PC-9 (cell line): ENCODE results near the gene GAST. TPM values are rescaled to one million over a fixed set of nuclear protein-coding genes. Genes with fewer than 3 reads are reported as not detected.

ENCODE experiments used
- BruUV-seq: library from RNA; stranded (reverse); fragments of 400-500 nt; replicated peaks from 2 replicates; lab custom pipeline; 2021; lab: Mats Ljungman, UMichigan
- CTCF ChIA-PET: fragments of 300-600 bp; sonication (Branson Sonifier 250); formaldehyde crosslinking; loops from one replicate; lab custom pipeline; 2022; ENCODE audit warnings: antibody characterized with exemption; lab: Charles Lee
- POLR2A ChIA-PET: fragments of 300-600 bp; sonication (Branson Sonifier 250); formaldehyde crosslinking; loops from one replicate; lab custom pipeline; 2022; ENCODE audit warnings: antibody characterized with exemption; ENCODE audit not compliant: unreplicated experiment; lab: Charles Lee
- DNase-seq, 2 experiments: peaks; one replicate each; pipeline versions ENCODE4 v3.0.0 to v3.0.0-alpha.2; 2015 to 2022; ENCODE audit warnings: mixed read lengths in 1 of 2
- H2AFZ ChIP-seq: fragments of 200-600 bp; sonication (generic); 2 replicates; pipeline ENCODE4 v1.8.1; 2017; ENCODE audit warnings: antibody characterized with exemption
- H3F3A ChIP-seq: fragments of 200-600 bp; sonication (generic); 2 replicates; pipeline ENCODE4 v1.8.1; 2017; ENCODE audit warnings: antibody characterized with exemption, mild to moderate bottlenecking, low read depth; ENCODE audit not compliant: insufficient read depth
- H3K27ac ChIP-seq: fragments of 200-600 bp; sonication (generic); 2 replicates; pipeline ENCODE4 v1.6.1; 2016; ENCODE audit warnings: mixed run types
- H3K27me3 ChIP-seq: fragments of 200-600 bp; sonication (generic); 2 replicates; pipeline ENCODE4 v1.6.1; 2016; ENCODE audit warnings: low read depth, mixed run types; ENCODE audit not compliant: insufficient read depth
- H3K36me3 ChIP-seq: fragments of 200-600 bp; sonication (generic); 2 replicates; pipeline ENCODE4 v1.6.1; 2016; ENCODE audit warnings: low read depth, mixed run types
- H3K4me1 ChIP-seq: fragments of 200-600 bp; sonication (generic); replicated peaks from 2 replicates; pipeline ENCODE4 v1.6.1; 2016; ENCODE audit warnings: mixed run types; ENCODE audit not compliant: insufficient read depth
- H3K4me2 ChIP-seq: fragments of 200-600 bp; sonication (generic); 2 replicates; pipeline ENCODE4 v1.6.1; 2017; ENCODE audit warnings: mixed run types
- H3K4me3 ChIP-seq: fragments of 200-600 bp; sonication (generic); 2 replicates; pipeline ENCODE4 v1.6.1; 2016; ENCODE audit warnings: mixed run types
- H3K79me2 ChIP-seq: fragments of 200-600 bp; sonication (generic); 2 replicates; pipeline ENCODE4 v1.6.1; 2017; ENCODE audit warnings: low read depth, mixed run types
- H3K9me2 ChIP-seq: fragments of 200-600 bp; sonication (generic); 2 replicates; pipeline ENCODE4 v1.8.1; 2017; ENCODE audit warnings: mild to moderate bottlenecking; ENCODE audit not compliant: insufficient read depth
- H3K9me3 ChIP-seq: fragments of 200-600 bp; sonication (generic); 2 replicates; pipeline ENCODE4 v1.8.1; 2016; ENCODE audit warnings: low read depth; ENCODE audit not compliant: insufficient read depth
- H4K20me1 ChIP-seq: fragments of 200-600 bp; sonication (generic); 2 replicates; pipeline ENCODE4 v1.8.1; 2017; ENCODE audit not compliant: insufficient read depth
- EZH2 ChIP-seq: fragments of 200-600 bp; sonication (generic); IDR thresholded peaks from 2 replicates; pipeline ENCODE4 v1.8.0; 2017; ENCODE audit warnings: antibody characterized with exemption, low read depth
- intact Hi-C: fragments of 100-400 bp; cut with micrococcal nuclease; formaldehyde crosslinking; loops from one replicate; pipeline ENCODE4 v1.10.0; 2022; ENCODE audit not compliant: unreplicated experiment
- total RNA-seq: library from RNA; stranded (reverse); gene quantifications from 2 replicates; pipeline ENCODE4 v1.2.3, GENCODE V29; 2021
- TF ChIP-seq, protein P1 (sequence below): fragments of 200-600 bp; sonication (generic); conservative IDR thresholded peaks from 2 replicates; pipeline ENCODE4 v1.6.1; 2017; ENCODE audit warnings: mixed run types, antibody characterized with exemption, mild to moderate bottlenecking, moderate library complexity

GAST gene
- total RNA-seq, 1 experiment from 2014 or later: 0.87 TPM

DNA sequence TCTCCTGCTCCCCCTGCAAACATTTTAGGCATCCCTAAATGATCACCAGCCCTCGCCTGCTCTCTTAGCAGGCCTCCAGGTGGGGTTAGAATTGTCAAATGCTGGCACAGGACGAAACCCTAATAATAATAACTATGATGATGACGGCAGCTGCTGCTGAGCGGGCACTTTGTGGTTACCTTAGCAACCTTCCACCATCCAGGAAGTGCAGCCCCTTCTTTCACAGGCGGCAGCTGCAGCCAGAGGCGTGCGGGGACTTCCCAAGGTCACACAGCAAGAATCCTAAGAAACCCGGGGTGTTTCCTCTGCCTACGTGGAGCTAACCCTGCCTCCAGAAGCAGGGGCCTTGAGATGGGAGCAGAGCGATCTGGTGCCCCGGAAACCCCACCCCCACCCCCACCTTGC is 45.9 kb upstream of the GAST start:
- H3K9me2 ChIP-seq: no peaks in the 10 kb centered on the region
- POLR2A ChIA-PET: interaction anchor here (0.6 to 1.1 kb wide), 2 partner anchors 14 to 18 kb away, joined by 3 read pairs; no protein-coding TSS in a partner anchor
- no peaks in the 10 kb centered on the region for H4K20me1 ChIP-seq
- no peaks in the 10 kb centered on the region for H3K36me3 ChIP-seq
- peak overlapping the region; percentile 46; the same call in 1 of the 2 replicates for H3K4me3 ChIP-seq
- peak overlapping the region; percentile 78 for H2AFZ ChIP-seq
- no peaks in the 10 kb centered on the region for H3K79me2 ChIP-seq
- no peak for TF ChIP-seq EZH2
- TF ChIP-seq, protein P1, sequence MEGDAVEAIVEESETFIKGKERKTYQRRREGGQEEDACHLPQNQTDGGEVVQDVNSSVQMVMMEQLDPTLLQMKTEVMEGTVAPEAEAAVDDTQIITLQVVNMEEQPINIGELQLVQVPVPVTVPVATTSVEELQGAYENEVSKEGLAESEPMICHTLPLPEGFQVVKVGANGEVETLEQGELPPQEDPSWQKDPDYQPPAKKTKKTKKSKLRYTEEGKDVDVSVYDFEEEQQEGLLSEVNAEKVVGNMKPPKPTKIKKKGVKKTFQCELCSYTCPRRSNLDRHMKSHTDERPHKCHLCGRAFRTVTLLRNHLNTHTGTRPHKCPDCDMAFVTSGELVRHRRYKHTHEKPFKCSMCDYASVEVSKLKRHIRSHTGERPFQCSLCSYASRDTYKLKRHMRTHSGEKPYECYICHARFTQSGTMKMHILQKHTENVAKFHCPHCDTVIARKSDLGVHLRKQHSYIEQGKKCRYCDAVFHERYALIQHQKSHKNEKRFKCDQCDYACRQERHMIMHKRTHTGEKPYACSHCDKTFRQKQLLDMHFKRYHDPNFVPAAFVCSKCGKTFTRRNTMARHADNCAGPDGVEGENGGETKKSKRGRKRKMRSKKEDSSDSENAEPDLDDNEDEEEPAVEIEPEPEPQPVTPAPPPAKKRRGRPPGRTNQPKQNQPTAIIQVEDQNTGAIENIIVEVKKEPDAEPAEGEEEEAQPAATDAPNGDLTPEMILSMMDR: peak; percentile 40
- H3K27me3 ChIP-seq: no peaks in the 10 kb centered on the region
- intact Hi-C loops: loop anchor here (2.0 to 10.0 kb wide), 5 partner anchors 249 to 1311 kb away; no protein-coding TSS in a partner anchor
- no TSS peak for BruUV-seq
- H3K4me1 ChIP-seq: peaks cover 26% of the 10 kb centered on the region
- no peaks in the 10 kb centered on the region for H3K9me3 ChIP-seq
- CTCF ChIA-PET: interaction anchor here (0.7 to 2.8 kb wide), 9 partner anchors 18 to 1553 kb away, joined by 3 to 15 read pairs (median 3); no protein-coding TSS in a partner anchor
- H3F3A ChIP-seq: peaks cover 4% of the 10 kb centered on the region; the same call in 1 of the 2 replicates
- peak overlapping the region; percentile 29; the same call in 1 of the 2 replicates for H3K27ac ChIP-seq
- peak overlapping the region; percentile 100 for H3K4me2 ChIP-seq
- DNase-seq: peak in 1 of 2 experiments; percentile 36

DNA sequence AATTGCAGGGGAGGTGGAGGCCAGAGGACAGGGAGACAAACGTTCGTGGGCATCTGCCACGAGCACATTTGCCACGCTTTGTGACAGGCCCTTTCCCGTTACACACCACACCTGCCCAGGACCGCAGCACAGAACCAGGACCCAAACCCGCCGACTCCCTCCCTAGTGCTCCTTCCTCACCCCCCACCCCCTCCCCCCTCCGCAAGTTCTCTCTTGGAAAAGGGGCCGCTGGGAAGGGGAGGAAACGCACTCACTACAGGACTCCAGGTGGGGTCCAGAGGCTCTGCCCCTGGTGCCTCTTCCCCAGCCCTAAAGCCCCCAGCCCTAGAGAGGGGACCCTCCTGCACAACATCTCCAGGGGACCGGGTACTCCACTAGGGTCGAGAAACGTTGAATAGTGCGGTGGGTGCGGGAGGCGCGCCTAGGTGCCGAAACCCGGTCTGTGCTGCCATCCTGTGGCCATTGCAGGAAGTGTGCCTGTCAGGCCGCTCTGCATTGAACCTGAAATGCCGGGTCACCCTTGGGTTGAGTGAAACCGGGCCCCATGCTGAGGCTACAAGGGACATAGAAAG is 45.3 kb upstream of the GAST start:
- Histone ChIP-seq H3K9me3 (no peaks in the 10 kb centered on the region), H3K36me3 (no peaks in the 10 kb centered on the region), H3K4me3 (peak overlapping the region; percentile 49; the same call in 1 of the 2 replicates), H3K79me2 (no peaks in the 10 kb centered on the region), H3K27me3 (no peaks in the 10 kb centered on the region), H3K4me1 (peaks cover 26% of the 10 kb centered on the region), H2AFZ (peak overlapping the region; percentile 37; the same call in 1 of the 2 replicates), H3K9me2 (no peaks in the 10 kb centered on the region), H3F3A (peaks cover 4% of the 10 kb centered on the region; the same call in 1 of the 2 replicates), H4K20me1 (no peaks in the 10 kb centered on the region), H3K4me2 (peak overlapping the region; percentile 100), H3K27ac (no peak overlapping the region)
- POLR2A ChIA-PET: interaction anchor here (0.6 kb wide), 1 partner anchor 18 kb away, joined by 3 read pairs; no protein-coding TSS in a partner anchor
- CTCF ChIA-PET: interaction anchor here (0.7 to 1.5 kb wide), 7 partner anchors 12 to 1554 kb away, joined by 3 to 4 read pairs (median 3); no protein-coding TSS in a partner anchor
- DNase-seq: peak; percentile 50 to 78
- intact Hi-C loops: loop anchor here (2.0 to 10.0 kb wide), 5 partner anchors 249 to 1312 kb away; no protein-coding TSS in a partner anchor
- no TSS peak for BruUV-seq
- TF ChIP-seq, protein P1: peak; percentile 95
- TF ChIP-seq EZH2: no peak

DNA sequence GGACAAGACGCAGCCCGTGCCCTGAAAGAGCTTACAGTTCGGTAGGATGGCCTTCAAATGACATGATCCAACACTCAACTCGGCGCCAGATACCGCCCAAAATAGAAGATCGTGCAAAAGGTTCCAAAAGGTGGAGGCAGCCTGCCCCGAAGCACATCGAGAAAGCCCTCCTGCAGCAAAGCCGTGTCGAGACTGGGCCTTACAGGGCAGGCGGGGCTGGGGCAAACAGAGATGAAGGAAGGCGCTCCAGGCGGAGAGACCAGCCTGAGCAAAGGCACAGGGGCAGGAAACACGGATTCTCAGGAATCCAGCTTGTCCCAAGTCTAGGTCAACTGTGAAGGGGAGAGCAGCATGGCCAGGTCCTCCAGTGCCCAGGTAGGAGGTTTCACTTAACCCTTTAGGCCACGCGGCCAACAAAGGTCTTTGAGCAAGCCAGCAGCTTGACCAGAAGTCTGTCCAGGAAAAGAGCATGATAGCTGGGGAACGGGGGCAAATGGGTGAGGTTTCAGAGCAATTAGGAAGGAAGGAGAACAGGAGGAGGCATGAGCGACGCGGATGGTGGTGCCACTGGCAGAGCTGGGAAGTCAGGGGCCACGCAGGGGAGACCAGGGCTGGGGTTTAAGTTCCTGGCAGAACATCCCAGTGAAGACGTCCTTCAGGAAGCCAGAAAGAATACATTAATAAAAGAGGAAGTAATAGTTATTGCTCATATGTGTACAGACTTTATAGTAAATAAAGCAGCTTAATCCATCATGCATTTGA is 44.7 kb upstream of the GAST start:
- H3K27me3 ChIP-seq: no peaks in the 10 kb centered on the region
- no TSS peak for BruUV-seq
- DNase-seq: no peak
- no peaks in the 10 kb centered on the region for H3K9me2 ChIP-seq
- CTCF ChIA-PET: interaction anchor here (0.7 kb wide), 1 partner anchor 11 kb away, joined by 3 read pairs; no protein-coding TSS in a partner anchor
- no peaks in the 10 kb centered on the region for H3K9me3 ChIP-seq
- TF ChIP-seq, protein P1: peak; percentile 41; the same call in 1 of the 2 replicates
- no peak for TF ChIP-seq EZH2
- no peaks in the 10 kb centered on the region for H3K36me3 ChIP-seq
- peaks cover 26% of the 10 kb centered on the region for H3K4me1 ChIP-seq
- H4K20me1 ChIP-seq: no peaks in the 10 kb centered on the region
- POLR2A ChIA-PET: interaction anchor here (0.5 kb wide), 1 partner anchor 137 kb away, joined by 7 read pairs; no protein-coding TSS in a partner anchor
- H3K27ac ChIP-seq: no peak overlapping the region
- no peaks in the 10 kb centered on the region for H3K79me2 ChIP-seq
- peak overlapping the region; percentile 100 for H3K4me2 ChIP-seq
- peaks cover 9% of the 10 kb centered on the region; the same call in 1 of the 2 replicates for H3F3A ChIP-seq
- peak overlapping the region; percentile 37; the same call in 1 of the 2 replicates for H2AFZ ChIP-seq
- intact Hi-C loops: loop anchor here (2.0 to 10.0 kb wide), 5 partner anchors 250 to 1313 kb away; no protein-coding TSS in a partner anchor
- H3K4me3 ChIP-seq: no peak overlapping the region
